Progenitor cell of endocrine pancreas (in vitro differentiated cells): Measurements from ENCODE around the gene IPPK. TPM values are rescaled to one million over a fixed set of nuclear protein-coding genes. Genes with fewer than 3 reads are reported as not detected.

Source experiments
- DNase-seq: peaks from one replicate; pipeline ENCODE4 v3.0.0; 2021; ENCODE audit warnings: low spot score; ENCODE audit not compliant: unreplicated experiment
- H3K27ac Mint-ChIP-seq: 2 replicates; pipeline ENCODE4 v1.8.0; 2021; ENCODE audit warnings: mild to moderate bottlenecking, moderate library complexity, mixed read lengths
- H3K27me3 Mint-ChIP-seq: 2 replicates; pipeline ENCODE4 v1.8.0; 2021; ENCODE audit warnings: mixed read lengths
- H3K36me3 Mint-ChIP-seq: 2 replicates; pipeline ENCODE4 v1.8.0; 2022; ENCODE audit warnings: mixed read lengths; ENCODE audit not compliant: insufficient read depth
- H3K4me1 Mint-ChIP-seq: 2 replicates; pipeline ENCODE4 v1.8.0; 2021; ENCODE audit warnings: low read depth, mixed read lengths
- H3K4me3 Mint-ChIP-seq: 2 replicates; pipeline ENCODE4 v1.8.0; 2021; ENCODE audit warnings: low read depth, mild to moderate bottlenecking, moderate library complexity, mixed read lengths
- H3K9me3 Mint-ChIP-seq: 2 replicates; pipeline ENCODE4 v1.8.0; 2021; ENCODE audit warnings: low read depth, mixed read lengths
- total RNA-seq: library from RNA; stranded (reverse); gene quantifications from 2 replicates; pipeline ENCODE4 v1.2.1, GENCODE V29; 2021
- TF ChIP-seq, protein P1 (sequence below): fragments of 200-600 bp; sonication (generic); IDR thresholded peaks from one replicate; pipeline ENCODE4 v1.5.0; 2021; ENCODE audit warnings: antibody characterized with exemption, mild to moderate bottlenecking; ENCODE audit not compliant: unreplicated experiment

The IPPK gene
- total RNA-seq, 1 donor from 2014 or later, result 10.2 TPM

DNA sequence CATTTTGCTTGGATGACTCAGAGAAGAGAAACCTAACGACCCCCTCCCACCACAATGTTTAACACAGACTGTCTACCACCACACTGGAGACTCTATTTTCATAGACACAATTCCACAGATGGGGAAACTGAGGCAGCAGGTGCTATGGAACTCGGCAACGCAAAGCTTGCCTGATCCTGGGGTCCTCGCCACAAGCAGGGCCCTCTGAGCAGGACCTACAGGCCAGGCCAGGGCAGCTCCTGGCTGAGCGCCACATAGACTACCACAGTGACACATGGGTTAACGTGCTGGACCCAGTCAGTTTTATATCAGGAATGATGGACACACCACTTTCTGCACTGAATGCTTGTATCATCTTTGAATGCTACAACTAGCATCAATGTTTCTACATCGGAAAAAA is 11.8 kb downstream of the IPPK start:
- no peak for DNase-seq
- Mint-ChIP-seq H3K4me3 (no peak overlapping the region), H3K36me3 (peaks cover 6% of the 10 kb centered on the region), H3K4me1 (no peaks in the 10 kb centered on the region), H3K27me3 (no peaks in the 10 kb centered on the region), H3K27ac (no peak overlapping the region), H3K9me3 (no peaks in the 10 kb centered on the region)
- TF ChIP-seq, protein P1, sequence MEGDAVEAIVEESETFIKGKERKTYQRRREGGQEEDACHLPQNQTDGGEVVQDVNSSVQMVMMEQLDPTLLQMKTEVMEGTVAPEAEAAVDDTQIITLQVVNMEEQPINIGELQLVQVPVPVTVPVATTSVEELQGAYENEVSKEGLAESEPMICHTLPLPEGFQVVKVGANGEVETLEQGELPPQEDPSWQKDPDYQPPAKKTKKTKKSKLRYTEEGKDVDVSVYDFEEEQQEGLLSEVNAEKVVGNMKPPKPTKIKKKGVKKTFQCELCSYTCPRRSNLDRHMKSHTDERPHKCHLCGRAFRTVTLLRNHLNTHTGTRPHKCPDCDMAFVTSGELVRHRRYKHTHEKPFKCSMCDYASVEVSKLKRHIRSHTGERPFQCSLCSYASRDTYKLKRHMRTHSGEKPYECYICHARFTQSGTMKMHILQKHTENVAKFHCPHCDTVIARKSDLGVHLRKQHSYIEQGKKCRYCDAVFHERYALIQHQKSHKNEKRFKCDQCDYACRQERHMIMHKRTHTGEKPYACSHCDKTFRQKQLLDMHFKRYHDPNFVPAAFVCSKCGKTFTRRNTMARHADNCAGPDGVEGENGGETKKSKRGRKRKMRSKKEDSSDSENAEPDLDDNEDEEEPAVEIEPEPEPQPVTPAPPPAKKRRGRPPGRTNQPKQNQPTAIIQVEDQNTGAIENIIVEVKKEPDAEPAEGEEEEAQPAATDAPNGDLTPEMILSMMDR, result no peak

DNA sequence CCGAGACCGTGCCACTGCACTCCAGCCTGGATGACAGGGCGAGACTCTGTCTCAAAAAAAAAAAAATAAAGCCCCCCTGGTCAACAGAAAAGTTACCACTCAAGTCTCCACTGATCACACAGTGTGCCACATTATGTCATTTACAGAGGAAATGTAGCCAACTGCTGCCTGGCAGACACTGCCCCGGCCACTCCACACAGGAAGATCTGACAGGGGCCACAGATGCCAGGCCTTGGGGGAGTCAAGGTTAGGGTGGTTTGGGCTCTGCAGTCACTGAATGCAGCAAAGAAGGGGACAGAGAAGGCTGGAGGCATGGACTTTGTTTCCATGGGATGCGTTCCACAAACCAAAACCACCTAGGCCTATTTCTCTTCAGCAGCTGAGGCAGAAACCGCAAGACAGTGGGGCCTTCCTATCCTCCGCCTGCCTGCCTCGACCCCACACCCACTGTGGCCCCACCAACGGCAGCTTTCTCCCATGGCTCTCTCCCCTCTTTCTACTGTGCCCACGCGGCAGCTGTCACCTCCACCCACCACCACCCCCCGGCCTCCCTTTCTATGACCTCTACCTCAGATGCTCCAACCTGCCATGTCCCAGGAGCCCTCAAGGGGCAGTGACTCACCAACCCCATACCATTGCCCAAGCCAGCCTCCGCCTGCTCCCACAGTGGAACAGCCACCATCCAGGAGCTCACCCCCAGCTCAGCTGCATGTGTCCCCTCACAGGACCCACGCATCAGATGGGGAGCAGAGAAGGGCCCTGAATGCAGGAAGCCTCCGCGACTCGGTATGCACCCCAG is 12.4 kb downstream of the IPPK start:
- TF ChIP-seq, protein P1, result no peak
- Mint-ChIP-seq H3K4me3 (no peak overlapping the region), H3K4me1 (no peaks in the 10 kb centered on the region), H3K9me3 (no peaks in the 10 kb centered on the region), H3K36me3 (peaks cover 8% of the 10 kb centered on the region), H3K27ac (no peak overlapping the region), H3K27me3 (no peaks in the 10 kb centered on the region)
- DNase-seq, result no peak

DNA sequence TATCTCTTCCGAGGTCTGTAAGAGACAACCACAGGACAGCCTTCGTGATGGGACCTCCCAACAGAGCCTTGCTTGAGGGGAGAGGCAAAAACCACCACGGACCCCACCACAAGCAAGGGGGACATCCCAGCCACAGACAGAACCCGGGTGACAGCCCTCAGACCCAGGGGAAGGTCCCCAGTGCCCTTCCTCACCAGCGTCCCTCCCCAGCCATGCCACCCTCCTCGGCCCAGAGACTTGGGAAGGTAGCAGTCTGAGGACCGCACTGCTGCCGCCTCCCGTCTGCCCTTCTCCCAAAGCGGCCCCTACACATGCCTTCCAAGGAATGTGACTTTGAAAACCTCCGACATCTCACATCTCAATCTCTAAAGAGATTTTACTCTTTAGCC is 13.4 kb downstream of the IPPK start:
- no peaks in the 10 kb centered on the region for H3K4me1 Mint-ChIP-seq
- H3K27ac Mint-ChIP-seq, result no peak overlapping the region
- H3K4me3 Mint-ChIP-seq, result no peak overlapping the region
- TF ChIP-seq, protein P1, result no peak
- no peaks in the 10 kb centered on the region for H3K27me3 Mint-ChIP-seq
- H3K36me3 Mint-ChIP-seq, result peaks cover 8% of the 10 kb centered on the region
- DNase-seq, result no peak
- no peaks in the 10 kb centered on the region for H3K9me3 Mint-ChIP-seq

DNA sequence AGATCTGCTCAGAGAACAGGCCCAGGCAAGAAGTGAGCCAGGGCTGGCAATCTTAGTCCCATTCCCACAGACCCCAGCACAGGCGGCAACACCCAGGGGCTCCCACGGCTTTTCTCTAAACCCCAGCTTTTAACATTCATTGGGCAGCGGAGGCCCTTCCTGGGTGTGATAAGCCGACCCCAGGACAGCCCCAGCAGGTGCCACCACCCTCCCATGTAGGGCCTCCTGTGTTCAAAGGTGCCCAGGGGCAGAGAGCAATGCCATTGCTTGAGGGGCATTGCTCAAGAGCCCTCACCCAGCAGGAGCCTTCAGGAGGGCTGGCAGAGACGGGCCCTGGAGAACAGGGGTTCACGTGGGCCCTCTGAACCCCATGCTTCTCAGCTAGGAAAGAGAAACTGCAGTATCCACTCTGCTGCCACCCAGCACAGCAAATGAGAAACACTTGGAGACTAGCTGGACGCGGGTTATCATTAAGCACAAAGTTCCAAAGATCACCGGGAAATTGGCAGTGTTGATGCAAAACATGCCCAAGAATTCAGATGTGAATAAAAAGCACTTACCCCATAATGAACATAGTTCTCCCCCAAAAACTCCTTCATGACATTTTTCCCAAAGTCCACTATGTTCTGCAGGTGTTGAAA is 13.9 kb downstream of the IPPK start:
- Mint-ChIP-seq H3K36me3 (peaks cover 8% of the 10 kb centered on the region), H3K9me3 (no peaks in the 10 kb centered on the region), H3K4me1 (no peaks in the 10 kb centered on the region), H3K4me3 (no peak overlapping the region), H3K27me3 (no peaks in the 10 kb centered on the region), H3K27ac (no peak overlapping the region)
- TF ChIP-seq, protein P1, result no peak
- DNase-seq, result no peak

DNA sequence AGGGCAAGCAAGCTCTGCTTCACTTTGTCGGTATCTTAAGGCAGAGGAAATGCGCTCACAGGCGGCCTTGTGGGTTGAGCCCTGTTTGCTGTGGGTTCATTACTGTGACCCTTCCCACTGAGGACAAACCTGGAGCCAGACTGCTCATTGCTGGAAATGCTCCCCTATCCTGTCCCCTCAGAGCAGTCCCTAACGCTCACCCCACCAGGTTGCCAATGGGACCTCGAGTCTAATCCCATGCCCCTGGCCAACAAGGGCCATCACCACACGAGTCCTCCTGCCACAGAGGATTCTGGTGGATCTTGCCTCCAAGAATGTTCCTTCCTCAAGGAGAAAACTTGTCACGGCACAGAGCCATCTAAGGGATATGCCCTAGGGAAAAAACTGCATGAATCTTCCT is 14.6 kb downstream of the IPPK start:
- no peak overlapping the region for H3K4me3 Mint-ChIP-seq
- no peaks in the 10 kb centered on the region for H3K27me3 Mint-ChIP-seq
- no peak overlapping the region for H3K27ac Mint-ChIP-seq
- H3K9me3 Mint-ChIP-seq, result no peaks in the 10 kb centered on the region
- TF ChIP-seq, protein P1, result no peak
- peaks cover 8% of the 10 kb centered on the region for H3K36me3 Mint-ChIP-seq
- no peak for DNase-seq
- no peaks in the 10 kb centered on the region for H3K4me1 Mint-ChIP-seq
